PFSK-1 (cell line): ENCODE results near the gene MIAT.

Experiments
- POLR2AphosphoS5 ChIP-seq: IDR thresholded peaks from 2 replicates; pipeline ENCODE4 v1.6.1; 2012; ENCODE audit warnings: low read depth, mild to moderate bottlenecking, control low read depth, low read length, moderate library complexity
- SIN3A ChIP-seq: IDR thresholded peaks from 2 replicates; pipeline ENCODE4 v1.6.1; 2012; ENCODE audit warnings: mild to moderate bottlenecking, low read length, moderate library complexity, borderline replicate concordance; ENCODE audit not compliant: insufficient read depth
- TAF1 ChIP-seq: IDR thresholded peaks from 2 replicates; pipeline ENCODE4 v1.6.1; 2012; ENCODE audit warnings: low read length, control low read depth, borderline replicate concordance; ENCODE audit not compliant: insufficient read depth
- TF ChIP-seq, protein P1 (sequence below), 2 experiments: IDR thresholded peaks; 2 replicates each; pipeline versions ENCODE4 v1.6.1 to v1.8.0; 2011 to 2012; ENCODE audit warnings: low read depth in 2 of 2, low read length in 2 of 2, control low read depth in 1 of 2, inconsistent platforms in 1 of 2, mild to moderate bottlenecking in 1 of 2, moderate library complexity in 1 of 2; ENCODE audit not compliant: insufficient read depth in 1 of 2

GRCh38 chr22:26614322-26614721, 43.1 kb upstream of the MIAT start:
- TF ChIP-seq TAF1 (no peak), POLR2AphosphoS5 (no peak), SIN3A (no peak)
- TF ChIP-seq, protein P1, sequence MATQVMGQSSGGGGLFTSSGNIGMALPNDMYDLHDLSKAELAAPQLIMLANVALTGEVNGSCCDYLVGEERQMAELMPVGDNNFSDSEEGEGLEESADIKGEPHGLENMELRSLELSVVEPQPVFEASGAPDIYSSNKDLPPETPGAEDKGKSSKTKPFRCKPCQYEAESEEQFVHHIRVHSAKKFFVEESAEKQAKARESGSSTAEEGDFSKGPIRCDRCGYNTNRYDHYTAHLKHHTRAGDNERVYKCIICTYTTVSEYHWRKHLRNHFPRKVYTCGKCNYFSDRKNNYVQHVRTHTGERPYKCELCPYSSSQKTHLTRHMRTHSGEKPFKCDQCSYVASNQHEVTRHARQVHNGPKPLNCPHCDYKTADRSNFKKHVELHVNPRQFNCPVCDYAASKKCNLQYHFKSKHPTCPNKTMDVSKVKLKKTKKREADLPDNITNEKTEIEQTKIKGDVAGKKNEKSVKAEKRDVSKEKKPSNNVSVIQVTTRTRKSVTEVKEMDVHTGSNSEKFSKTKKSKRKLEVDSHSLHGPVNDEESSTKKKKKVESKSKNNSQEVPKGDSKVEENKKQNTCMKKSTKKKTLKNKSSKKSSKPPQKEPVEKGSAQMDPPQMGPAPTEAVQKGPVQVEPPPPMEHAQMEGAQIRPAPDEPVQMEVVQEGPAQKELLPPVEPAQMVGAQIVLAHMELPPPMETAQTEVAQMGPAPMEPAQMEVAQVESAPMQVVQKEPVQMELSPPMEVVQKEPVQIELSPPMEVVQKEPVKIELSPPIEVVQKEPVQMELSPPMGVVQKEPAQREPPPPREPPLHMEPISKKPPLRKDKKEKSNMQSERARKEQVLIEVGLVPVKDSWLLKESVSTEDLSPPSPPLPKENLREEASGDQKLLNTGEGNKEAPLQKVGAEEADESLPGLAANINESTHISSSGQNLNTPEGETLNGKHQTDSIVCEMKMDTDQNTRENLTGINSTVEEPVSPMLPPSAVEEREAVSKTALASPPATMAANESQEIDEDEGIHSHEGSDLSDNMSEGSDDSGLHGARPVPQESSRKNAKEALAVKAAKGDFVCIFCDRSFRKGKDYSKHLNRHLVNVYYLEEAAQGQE (IDR thresholded peaks at IDR 0.05; ENCODE audit: insufficient read depth in 1 of 2, low read depth in 2 of 2, low read length in 2 of 2), result no peak
